GM19025 (cell line): ENCODE data around the gene LIF.
"Not testable (repeated sequence)": the region's sequence is repeated elsewhere in the genome, so short reads cannot be mapped to it uniquely, and the experiment has no call there.

Source experiments
- ATAC-seq: cut with Tn5 transposase; IDR thresholded peaks from one replicate; pipeline ENCODE4 v1.9.1; 2021; ENCODE audit warnings: mild to moderate bottlenecking, low read depth, moderate library complexity; ENCODE audit not compliant: unreplicated experiment

Gene LIF

DNA sequence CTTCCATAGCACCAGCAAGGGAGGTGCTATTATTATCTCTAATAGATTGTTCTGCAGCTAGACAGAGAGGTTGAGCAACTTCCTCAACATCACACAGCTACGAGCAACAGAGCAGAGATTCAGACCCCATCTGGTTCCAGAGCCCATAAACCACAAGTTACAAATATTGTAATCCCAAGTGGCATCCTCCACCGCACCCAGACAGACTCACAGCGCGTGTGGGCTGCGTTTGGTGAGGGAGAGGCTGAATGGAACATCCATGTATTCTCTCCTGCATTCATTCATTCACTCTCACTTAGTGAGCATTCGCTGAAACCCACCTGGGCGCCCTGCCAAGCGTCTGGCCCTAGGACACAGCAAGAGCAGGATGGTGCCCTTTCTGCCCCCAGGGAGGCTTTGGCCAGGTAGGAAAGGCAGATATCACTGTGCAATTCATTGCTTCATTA is 33.5 kb downstream of the LIF start:
- no peak for ATAC-seq

DNA sequence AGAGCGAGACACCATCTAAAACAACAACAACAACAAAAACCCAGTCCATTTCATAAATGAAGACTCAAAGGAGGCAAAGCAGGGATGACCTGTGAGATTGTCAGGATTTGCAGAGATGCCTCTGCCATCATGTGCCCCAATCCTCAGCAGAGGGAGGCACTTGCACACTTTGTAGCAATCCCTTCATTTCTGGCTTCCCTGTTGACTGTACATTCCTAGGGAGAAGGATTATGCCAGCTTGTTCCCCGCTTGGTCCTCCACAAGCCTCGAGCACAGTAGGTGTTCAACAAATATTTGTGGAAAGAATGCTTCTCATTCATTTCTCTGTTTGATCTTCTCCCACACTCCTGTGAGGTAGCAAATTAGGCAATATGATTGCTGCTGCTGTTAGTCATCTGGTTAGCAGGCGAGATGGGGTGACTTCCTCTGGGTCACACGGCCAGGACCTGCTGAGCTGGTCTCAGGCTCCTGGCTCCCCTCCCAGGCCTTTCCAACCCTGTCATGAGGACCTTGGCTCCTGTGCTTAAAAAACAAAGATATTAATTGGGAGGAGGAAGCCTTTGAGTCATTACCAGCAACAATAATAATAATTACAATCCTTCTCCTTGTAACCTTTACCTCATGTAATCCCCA is 34.1 kb downstream of the LIF start:
- ATAC-seq: no peak

DNA sequence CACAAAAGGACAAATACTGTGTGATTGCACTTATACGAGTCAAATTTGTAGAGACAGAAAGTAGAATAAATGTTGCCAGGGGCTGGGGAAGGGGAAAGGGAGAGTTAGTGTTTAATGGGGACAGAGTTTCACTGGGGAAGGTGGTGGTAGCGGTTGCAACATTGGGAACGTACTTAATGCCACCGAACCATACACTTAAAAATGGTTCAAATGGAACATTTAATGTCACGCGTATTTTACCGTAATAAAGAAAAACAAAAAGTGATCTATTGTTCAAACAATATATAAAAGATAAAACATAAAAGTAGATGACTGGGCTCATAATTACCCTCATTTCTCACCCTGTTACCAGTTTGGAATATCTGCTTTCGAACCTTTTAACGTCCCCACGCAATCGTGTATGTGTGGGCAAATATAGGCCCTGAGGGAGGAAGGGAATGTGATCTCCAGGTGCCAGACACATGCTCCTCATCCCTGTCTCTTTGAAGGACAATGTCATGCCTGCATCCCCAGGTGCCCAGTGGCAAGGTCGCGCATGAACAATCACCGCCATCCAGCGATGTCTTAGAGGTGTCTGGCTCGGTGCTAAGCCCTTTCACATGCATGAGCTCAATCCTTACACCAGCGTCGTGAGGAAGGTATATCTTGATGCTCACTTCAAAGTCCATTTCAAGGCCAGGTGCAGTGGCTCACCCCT is 35.3 kb downstream of the LIF start:
- no peak for ATAC-seq

DNA sequence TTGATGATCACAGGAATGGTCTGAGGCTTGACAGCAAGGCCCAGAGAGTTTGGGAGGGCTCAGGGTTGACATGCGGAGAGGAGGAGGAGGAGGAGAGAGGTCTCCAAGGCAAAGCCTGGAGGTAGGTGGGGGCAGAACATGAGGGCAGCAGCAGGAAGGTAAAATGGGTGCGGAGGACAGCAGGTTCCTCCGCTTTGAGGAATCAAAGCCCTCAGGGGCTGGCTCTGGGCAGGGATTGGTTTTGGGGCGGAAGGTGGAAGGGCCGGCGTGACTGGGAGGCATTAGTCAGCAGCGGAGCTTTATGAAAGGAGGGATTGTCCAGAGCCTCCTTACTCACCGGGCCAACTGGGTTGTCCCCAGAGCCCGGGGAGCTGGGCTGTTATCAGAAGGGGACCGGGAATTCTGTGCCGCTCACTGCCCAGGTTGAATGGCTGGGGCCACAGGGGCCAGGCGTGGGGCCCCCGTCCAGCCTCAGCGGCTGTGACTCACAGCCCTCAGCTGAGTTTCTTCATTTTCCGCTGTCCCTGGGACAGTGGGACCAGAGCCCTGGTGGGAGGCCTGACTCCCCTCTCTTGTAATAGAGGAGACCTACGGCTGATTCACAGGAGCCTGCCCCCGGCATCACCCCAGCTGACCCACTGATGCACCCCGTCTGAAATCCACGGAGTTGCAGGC is 36.2 kb downstream of the LIF start:
- ATAC-seq: no peak

DNA sequence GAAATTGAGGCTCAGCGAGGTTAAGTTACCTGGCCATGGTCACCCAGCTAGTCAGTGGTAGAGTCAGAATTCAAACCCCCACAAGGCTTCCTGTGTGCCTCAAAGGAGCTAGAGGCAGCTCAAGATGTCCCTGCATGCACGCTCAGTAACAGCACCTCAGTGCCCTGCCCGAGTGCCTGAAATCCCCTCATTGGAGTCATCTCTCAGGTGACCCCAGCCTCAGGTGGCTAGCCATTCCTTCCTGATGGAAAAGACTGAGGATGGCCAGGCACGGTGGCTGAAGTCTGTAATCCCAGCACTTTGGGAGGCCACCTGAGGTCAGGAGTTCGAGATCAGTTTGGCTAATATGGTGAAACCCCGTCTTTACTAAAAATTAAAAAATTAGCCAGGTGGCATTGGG is 36.9 kb downstream of the LIF start:
- no peak for ATAC-seq

DNA sequence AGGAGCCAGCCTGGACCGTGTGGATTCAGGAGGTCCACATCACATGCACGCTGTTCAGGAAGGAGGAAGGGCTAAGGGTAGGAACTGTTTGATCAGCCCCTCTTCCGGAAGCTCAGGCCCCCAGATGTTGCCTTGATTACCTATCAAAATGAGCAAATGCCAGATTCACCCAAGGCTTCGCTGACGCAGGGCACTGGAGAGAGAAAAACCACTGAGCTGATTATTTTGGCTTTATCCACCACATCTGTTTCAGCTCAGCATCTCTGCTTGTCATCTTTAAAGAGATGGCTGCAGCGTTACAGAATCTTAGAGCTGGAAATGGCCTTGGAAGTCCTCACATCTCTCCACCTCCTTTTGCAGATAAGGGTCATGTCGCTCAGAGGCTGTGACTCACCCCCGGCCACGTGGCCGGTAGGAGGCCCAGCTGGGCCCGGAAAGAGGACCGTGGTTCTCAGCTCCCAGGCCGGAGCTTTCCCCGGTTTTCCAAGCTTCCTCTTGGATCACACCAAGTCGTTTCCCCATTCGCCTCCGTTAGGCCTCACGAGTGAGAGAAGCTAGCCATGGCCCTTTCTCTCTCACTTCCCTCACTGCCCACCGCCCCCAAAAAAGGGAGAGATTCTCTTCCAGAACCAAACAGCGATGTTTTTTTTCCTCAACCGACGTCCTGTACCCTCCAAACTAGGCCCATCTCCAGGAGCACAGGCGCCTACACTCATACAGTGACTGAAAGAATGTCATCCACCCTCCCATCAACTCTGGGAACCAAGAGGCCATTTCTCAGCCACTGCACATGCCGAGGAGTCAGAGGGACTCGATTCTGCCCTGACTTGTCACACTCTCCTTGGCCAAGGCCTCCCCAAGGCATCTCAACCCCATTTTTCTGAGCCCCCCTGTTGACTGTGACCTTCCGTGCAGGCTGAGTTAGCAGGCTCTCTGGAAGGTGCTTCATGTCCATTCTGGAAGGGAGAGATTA is 37.6 kb downstream of the LIF start:
- ATAC-seq: no peak

DNA sequence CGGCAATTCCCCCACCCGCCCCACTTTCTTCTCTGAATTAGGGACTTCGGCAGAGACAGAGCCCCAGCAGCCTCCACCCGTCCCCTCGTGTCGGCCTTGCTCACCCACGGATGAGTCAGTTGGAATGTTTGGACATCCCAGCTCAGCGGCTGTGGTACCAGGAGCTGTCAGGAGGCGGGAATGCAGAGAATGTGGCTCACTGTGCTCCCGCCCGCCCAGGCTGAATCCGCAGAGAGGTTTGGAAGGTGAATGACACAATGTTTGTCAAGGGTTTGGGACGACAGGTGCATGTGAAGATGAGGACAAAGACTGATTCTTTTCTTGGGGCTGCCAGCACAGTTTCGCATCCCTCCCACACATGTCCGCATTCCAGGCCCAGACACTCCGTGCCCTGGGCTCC is 39.6 kb downstream of the LIF start:
- no peak for ATAC-seq

DNA sequence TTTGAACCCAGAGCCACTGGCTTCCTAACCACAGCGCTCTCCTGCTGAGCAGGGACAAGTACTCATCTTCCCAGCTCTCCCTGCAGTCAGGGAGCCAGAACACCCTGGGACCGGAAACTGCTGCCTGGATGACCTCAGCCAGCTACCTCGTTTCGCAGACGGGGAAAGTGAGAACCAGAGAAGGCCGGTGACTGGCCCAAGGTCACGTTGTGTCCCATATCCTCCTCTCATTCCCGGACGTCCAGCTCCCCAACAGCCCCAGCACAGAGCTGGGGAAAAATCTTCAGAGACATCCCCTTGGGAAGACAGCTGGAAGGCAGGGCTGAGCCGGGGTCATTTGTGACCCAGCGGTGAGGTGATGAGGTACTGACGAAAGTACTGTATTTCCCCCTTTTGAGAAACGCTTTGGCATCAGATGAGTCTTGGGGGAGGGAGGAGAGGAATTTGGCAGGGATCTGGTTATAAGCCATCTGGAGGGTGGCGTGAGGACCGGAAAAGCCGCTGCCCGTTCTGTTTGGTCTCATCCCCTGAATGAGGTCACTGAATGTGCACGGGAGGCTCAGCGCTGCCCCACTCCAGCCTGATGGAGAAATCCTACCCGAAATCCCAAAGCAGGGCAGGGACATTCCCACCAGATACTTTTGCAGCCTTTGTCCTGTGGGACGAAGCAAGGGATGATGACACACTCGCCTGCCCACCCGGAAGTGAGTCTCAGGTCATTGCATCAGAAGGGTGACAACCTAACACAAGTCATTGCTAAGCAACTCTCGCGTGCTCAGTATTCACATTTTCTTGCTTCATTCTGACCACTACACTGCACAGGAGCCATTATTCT is 41.1 kb downstream of the LIF start:
- no peak for ATAC-seq

DNA sequence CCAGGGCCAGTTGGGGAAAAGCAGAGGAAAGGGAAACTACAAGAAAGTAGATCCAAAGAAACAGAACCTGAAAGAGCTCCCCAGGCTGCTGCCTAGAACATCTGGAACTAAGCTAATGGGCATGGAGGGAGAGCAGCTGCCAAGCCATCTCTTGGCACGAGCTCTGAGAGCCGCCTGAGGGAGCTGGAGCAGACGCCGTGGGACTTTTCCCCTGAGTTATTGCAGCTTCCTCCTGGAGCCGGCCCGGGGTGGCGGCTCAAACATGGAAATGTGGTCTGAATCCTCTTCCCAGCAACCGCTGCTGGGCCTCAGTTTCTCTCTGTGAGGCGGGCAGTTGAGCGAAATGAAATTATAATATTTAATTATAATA is 41.8 kb downstream of the LIF start:
- no peak for ATAC-seq

DNA sequence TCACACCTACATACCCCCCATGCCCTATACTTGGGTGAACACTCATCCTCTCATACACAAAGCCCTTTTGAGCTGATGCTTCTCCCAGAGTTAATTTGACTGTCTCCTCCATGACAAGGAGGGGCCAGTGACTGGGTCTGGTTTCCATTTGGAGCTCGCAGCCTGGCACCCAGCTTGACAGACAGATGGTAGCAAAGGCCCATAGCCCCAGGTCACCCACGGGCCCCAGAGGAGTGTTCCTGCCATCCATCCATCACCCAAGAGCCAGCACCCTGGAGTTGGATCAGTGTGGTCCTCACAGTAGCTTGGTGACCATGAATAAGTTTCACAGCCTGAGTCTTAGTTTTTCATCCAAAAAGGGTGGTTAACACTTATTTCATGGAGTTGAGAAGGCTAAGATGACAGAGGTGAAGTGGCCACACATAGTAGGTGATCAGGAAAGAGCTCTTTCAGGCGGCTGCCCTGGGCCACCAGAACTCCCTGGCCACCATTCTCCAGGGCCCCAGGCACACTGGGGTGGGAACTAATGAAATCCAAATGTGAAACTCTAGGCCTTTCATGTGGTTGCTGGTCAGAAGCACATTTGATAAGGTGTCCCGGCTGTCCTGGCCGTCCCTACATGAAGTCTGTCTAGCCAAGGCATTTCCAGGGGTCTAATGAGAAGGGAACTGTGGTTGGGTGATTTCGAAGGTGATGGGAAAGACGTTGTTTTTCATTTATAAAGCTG is 42.4 kb downstream of the LIF start:
- ATAC-seq: no peak

DNA sequence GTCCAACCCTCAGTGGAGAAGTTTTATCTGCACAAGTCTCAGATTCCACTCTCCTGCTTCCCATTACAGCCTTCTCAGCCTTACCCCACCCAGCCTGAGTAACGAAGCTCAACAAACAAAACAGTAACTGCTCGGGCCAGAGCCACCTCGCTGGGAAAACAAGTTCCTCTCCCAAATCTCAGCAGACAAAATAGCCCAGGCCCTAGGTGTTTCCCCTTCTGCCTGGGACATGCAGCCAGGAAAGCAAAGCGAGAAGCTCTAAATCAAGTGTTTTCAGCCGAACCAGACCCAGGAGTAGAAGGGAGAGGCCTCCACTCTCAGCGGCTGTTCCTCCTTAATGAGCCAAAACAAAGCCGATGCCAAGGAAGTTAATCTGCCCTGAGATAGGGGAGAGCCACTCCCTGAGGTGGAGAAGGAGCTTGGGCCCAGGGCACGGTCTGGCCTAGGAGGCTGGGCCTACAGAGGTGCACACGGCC is 44.0 kb downstream of the LIF start:
- ATAC-seq: no peak

DNA sequence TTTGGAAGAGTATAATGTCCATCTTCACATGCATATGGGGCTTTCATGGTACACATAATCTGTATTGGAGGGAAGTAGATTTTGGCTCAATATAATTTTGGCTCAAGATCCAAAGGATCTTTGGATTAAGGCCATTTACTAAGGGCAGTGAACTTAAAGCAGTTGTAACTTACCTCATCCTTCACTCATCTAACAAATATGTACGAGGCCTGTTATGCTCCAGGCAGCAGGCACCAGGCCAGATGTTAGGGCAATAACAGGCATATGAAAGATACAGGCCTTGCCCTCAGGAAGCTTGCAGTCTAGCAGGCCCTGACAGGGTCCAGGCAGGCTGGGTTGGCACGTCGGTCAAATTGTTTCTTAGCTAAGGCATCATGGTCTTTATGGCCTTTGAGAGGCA is 44.6 kb downstream of the LIF start:
- no peak for ATAC-seq

DNA sequence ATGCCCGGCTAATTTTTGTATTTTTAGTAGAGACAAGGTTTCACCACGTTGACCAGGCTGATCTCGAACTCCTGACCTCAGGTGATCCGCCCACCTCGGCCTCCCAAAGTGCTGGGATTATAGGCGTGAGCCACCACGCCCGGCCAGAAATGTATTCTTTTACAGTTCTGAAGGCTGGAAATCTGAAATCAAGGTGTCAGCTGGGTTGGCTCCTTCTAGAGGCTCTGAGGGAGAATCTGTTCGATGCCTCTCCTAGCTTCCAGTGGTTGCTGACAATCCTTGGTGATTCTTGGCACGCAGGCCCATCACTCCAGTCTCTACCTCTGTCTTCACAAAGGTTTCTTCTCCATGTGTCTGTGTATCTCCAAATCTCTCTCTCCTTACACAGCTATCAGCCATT is 45.7 kb downstream of the LIF start:
- not testable (repeated sequence) for ATAC-seq

DNA sequence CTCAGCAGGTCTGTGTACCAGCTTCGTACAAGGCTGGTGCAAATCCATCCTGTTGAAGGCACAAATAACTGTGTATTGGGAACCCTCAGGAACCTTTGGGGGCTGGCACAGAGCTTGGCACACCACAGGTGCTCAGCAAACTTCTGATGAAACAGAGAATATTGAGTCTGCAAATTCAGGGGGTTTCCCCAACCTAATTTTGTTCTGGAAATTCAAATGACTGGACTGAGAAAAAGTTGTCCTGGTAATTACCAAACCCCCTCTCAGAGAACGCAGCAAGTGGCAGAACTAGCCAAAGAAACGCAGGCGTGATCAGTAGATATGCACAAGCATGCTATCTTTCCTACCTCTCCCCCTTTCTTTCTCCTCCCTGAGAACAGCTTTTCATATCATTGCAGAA is 47.6 kb downstream of the LIF start:
- no peak for ATAC-seq

DNA sequence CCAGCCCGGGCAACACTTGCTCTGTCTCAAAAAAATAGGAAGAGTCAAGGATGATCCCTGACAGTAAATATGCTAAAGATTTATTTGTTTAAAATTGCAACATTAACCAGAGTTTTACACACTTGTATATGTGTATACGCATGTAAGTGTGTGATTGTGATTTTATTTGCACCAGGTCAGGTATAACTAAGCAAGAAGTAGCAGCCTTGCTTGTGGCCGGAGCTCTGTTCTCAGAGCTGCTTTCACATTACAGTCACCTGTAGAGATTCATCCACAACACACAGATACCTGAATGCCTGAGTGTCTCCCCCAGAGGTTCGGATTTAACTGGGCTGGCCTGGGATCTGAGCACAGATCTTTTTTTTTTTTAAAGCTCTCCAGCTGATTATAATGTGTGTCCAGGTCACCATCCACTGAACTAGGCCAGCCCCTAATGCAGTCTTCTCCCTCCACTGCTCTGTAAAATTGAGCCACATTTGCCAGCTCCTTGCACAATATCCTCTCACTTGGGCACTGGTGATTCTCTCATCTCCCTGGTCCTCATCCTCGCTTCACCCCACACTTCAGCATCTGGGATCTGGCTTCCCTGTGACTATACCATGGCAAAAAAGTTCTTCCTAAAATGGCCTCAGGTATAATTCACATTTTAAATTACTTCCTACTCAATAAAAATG is 48.3 kb downstream of the LIF start:
- no peak for ATAC-seq

DNA sequence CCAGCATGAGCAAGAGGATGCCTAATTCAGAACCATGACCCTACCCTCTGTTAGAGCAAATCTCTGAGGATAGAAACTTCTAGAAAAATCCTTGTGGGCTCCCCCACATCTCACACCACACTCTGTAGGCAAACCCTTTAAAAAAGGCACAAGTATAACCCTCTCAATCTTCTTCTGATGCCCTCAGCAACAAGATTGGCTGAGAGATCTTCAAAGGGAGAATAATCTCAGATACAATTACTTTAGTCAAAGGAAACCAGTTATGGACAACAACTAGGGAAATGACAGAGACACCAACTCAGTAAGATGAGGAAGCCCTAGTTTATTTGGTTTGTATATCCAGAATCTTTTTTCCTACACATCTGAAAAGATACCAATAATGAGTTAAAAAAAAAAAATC is 49.2 kb downstream of the LIF start:
- no peak for ATAC-seq

DNA sequence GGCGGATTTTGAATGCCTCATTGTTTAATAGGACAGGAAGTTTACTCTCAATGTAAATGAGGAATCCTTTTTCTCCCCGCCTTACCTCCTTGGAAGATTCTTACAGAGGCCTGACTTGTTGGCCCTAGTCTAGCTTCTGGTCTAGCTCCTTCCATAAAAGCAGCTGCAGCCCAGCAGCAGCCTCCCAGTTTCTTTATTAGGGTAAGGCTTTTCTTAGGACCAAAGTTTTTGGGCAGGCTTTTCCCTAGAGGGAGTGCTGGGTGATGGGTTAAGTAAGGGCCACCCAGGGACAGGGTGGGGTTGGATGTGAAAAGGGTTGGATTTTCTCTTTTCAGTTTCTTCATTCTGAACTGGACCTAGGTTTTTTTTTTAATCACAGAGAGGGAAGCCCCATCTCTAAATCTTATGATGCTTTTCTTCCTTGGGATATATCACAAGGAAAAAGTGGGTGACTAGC is 49.7 kb downstream of the LIF start:
- ATAC-seq: no peak

DNA sequence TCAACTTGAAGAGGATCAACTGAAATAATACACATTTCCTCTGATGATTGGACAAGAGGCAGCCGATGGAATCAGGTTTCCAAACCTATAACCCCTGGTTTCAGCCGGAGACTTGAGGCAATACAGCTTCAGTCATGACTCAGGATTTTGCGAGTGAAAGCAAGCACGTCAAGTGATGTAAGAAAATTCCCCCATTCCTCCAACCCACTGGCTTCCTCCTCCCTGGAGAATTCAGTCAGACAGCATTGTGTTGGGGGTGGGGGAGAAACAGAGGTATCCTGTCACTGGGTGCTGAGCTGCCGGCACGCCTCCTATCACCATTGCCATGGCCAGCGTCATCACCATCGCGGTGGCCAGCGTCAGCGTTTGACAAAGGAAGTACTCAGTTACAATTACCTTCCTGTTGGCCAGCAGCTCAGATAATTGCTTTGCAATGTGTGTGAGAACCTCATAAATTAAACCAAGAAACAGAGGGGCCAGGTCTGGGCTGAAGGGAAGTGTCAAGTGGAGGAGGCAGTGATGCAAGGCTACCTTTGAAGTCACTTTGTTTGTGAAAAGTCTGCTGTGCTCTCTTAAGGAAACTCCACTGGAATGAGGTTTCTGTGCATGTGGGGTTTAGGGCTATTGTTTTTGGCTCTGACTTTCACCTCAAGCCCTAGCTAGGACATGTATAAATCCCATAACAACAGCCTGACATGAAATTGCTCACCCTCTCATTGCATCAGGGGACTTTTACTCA is 50.2 kb downstream of the LIF start:
- ATAC-seq: no peak
